IMR-90 (cell line): ENCODE measurements around the gene TRPM6. TPM values are rescaled to one million over a fixed set of nuclear protein-coding genes. Genes with fewer than 3 reads are reported as not detected.

Experiments used
- ATAC-seq: fragments of 200-7000 bp; cut with Tn5 transposase; 2 replicates; pipeline ENCODE4 v1.9.1; 2020; ENCODE audit warnings: low read depth, mild to moderate bottlenecking, moderate library complexity
- BruUV-seq: library from RNA; stranded (reverse); fragments of 400-500 nt; replicated peaks from 2 replicates; lab custom pipeline; 2021; lab: Mats Ljungman, UMichigan
- CTCF ChIA-PET: fragments of 300-600 bp; formaldehyde crosslinking; extraction: SDS; loops from one replicate; lab custom pipeline; 2021; ENCODE audit warnings: antibody characterized with exemption; lab: Yijun Ruan, JAX
- POLR2A ChIA-PET: fragments of 300-600 bp; sonication (Branson Sonifier 250); formaldehyde crosslinking; loops from one replicate; lab custom pipeline; 2022; ENCODE audit warnings: antibody characterized with exemption; ENCODE audit not compliant: unreplicated experiment; lab: Charles Lee
- DNase-seq: peaks from one replicate; pipeline ENCODE4 v3.0.0; 2013
- H2AFZ ChIP-seq: replicated peaks from 2 replicates; pipeline ENCODE3; 2013; ENCODE audit warnings: low read length, mild to moderate bottlenecking; ENCODE audit not compliant: poor library complexity
- H2AK5ac ChIP-seq: 2 replicates; pipeline ENCODE4 v1.6.1; 2013; ENCODE audit warnings: low read depth, low read length, inconsistent platforms
- H2AK9ac ChIP-seq: replicated peaks from 2 replicates; pipeline ENCODE3; 2013; ENCODE audit warnings: mild to moderate bottlenecking, low read depth, low read length, moderate library complexity; ENCODE audit not compliant: poor library complexity
- H2BK120ac ChIP-seq: 2 replicates; pipeline ENCODE4 v1.6.1; 2013; ENCODE audit warnings: low read depth, low read length, inconsistent platforms
- H2BK15ac ChIP-seq: 3 replicates; pipeline ENCODE4 v1.6.1; 2013; ENCODE audit warnings: low read depth, low read length, inconsistent platforms
- H2BK20ac ChIP-seq: 2 replicates; pipeline ENCODE4 v1.6.1; 2013; ENCODE audit warnings: low read depth, mild to moderate bottlenecking, inconsistent platforms, low read length, moderate library complexity
- H2BK5ac ChIP-seq: 2 replicates; pipeline ENCODE4 v1.6.1; 2013; ENCODE audit warnings: mild to moderate bottlenecking, low read depth, low read length, inconsistent platforms; ENCODE audit not compliant: poor library complexity, severe bottlenecking
- H3K14ac ChIP-seq: replicated peaks from 2 replicates; pipeline ENCODE4 v1.6.1; 2013; ENCODE audit warnings: low read depth, low read length, inconsistent platforms
- H3K18ac ChIP-seq: 2 replicates; pipeline ENCODE4 v1.6.1; 2013; ENCODE audit warnings: low read depth, low read length, control low read depth
- H3K23ac ChIP-seq: 2 replicates; pipeline ENCODE4 v1.6.1; 2013; ENCODE audit warnings: low read depth, low read length, inconsistent platforms
- H3K27ac ChIP-seq: 2 replicates; pipeline ENCODE4 v1.5.1; 2013; ENCODE audit warnings: mild to moderate bottlenecking, control low read depth, low read length; ENCODE audit not compliant: insufficient read depth
- H3K27me3 ChIP-seq: 2 replicates; pipeline ENCODE4 v1.6.1; 2013; ENCODE audit warnings: low read length; ENCODE audit not compliant: control insufficient read depth, insufficient read depth
- H3K36me3 ChIP-seq: 2 replicates; pipeline ENCODE4 v1.6.1; 2013; ENCODE audit warnings: low read length, mixed read lengths; ENCODE audit not compliant: control insufficient read depth, insufficient read depth
- H3K4ac ChIP-seq: 2 replicates; pipeline ENCODE4 v1.6.1; 2013; ENCODE audit warnings: low read depth, low read length, inconsistent platforms
- H3K4me1 ChIP-seq: 2 replicates; pipeline ENCODE4 v1.6.1; 2013; ENCODE audit warnings: low read length, mixed read lengths; ENCODE audit not compliant: control insufficient read depth, insufficient read depth
- H3K4me2 ChIP-seq: 2 replicates; pipeline ENCODE4 v1.6.1; 2013; ENCODE audit warnings: low read depth, mild to moderate bottlenecking, control low read depth, low read length, moderate library complexity
- H3K4me3 ChIP-seq: 2 replicates; pipeline ENCODE4 v1.5.1; 2013; ENCODE audit warnings: low read depth, mild to moderate bottlenecking, control low read depth, low read length, moderate library complexity; ENCODE audit not compliant: insufficient read depth
- H3K56ac ChIP-seq: 2 replicates; pipeline ENCODE4 v1.6.1; 2013; ENCODE audit warnings: low read length, inconsistent platforms; ENCODE audit not compliant: insufficient read depth; ENCODE audit errors: extremely low read depth
- H3K79me1 ChIP-seq, 2 experiments: 2 replicates each; pipeline ENCODE4 v1.6.1; 2013; ENCODE audit warnings: low read length in 2 of 2, inconsistent platforms in 1 of 2, low read depth in 1 of 2
- H3K9ac ChIP-seq: 2 replicates; pipeline ENCODE4 v1.6.1; 2013; ENCODE audit warnings: low read depth, low read length, control low read depth
- H3K9me1 ChIP-seq: 2 replicates; pipeline ENCODE4 v1.6.1; 2013; ENCODE audit warnings: low read length, inconsistent platforms; ENCODE audit not compliant: insufficient read depth
- H3K9me3 ChIP-seq: 2 replicates; pipeline ENCODE4 v1.6.1; 2013; ENCODE audit warnings: low read length; ENCODE audit not compliant: control insufficient read depth, insufficient read depth
- H4K20me1 ChIP-seq: 2 replicates; pipeline ENCODE4 v1.6.1; 2013; ENCODE audit warnings: low read length, inconsistent platforms; ENCODE audit not compliant: insufficient read depth
- H4K5ac ChIP-seq: 2 replicates; pipeline ENCODE4 v1.6.1; 2013; ENCODE audit warnings: mild to moderate bottlenecking, low read depth, low read length, control low read depth
- H4K8ac ChIP-seq, 2 experiments: 2 replicates each; pipeline ENCODE4 v1.6.1; 2013; ENCODE audit warnings: low read depth in 2 of 2, low read length in 2 of 2, control low read depth in 1 of 2, inconsistent platforms in 1 of 2
- H4K91ac ChIP-seq: 2 replicates; pipeline ENCODE4 v1.6.1; 2013; ENCODE audit warnings: low read depth, low read length, inconsistent platforms; ENCODE audit not compliant: insufficient read depth
- CTCF ChIP-seq: conservative IDR thresholded peaks from 2 replicates; pipeline ENCODE4 v1.5.1; 2012; ENCODE audit warnings: mild to moderate bottlenecking, low read depth, low read length, improper control_type of control experiment
- MAFK ChIP-seq: IDR thresholded peaks from 2 replicates; pipeline ENCODE4 v1.6.1; 2012; ENCODE audit warnings: low read depth, low read length, improper control_type of control experiment
- USF2 ChIP-seq: fragments of 150-350 bp; IDR thresholded peaks from 2 replicates; pipeline ENCODE4 v1.6.1; 2017; ENCODE audit warnings: mild to moderate bottlenecking, antibody characterized with exemption, low read length, low read depth
- WGBS, 2 experiments: methylation state at CpG; one replicate each; pipeline versions ENCODE4 v1.1.5 to v1.1.7; 2013; ENCODE audit warnings: missing lambda C conversion rate in 2 of 2; ENCODE audit not compliant: insufficient read length in 1 of 2; ENCODE audit errors: extremely low coverage in 2 of 2; 5-methylcytosine and 5-hydroxymethylcytosine counted together
- dilution Hi-C: fragments of 300-500 bp; cut with HindIII; formaldehyde crosslinking; loops from one replicate; pipeline ENCODE4 v1.14.3; 2018; ENCODE audit warnings: low sequenced_read_pairs; ENCODE audit not compliant: unreplicated experiment
- in situ Hi-C: fragments of 300-500 bp; cut with MboI; formaldehyde crosslinking; loops from 3 replicates; pipeline ENCODE4 v1.14.3; 2019; ENCODE audit warnings: low sequenced_read_pairs, inconsistent platforms, mixed read lengths
- intact Hi-C: fragments of 100-400 bp; cut with micrococcal nuclease; formaldehyde crosslinking; loops from 2 replicates; pipeline ENCODE4 v1.10.0; 2022
- polyA plus RNA-seq, 3 experiments: library from polyadenylated mRNA; depleted of rRNA; stranded (reverse); fragments of >200 nt; gene quantifications; 2 replicates each; pipeline ENCODE4 v1.2.3, GENCODE V29; 2012; ENCODE audit warnings: low replicate concordance in 1 of 3
- total RNA-seq: library from RNA; depleted of rRNA; stranded (reverse); fragments of >200 nt; gene quantifications from 2 replicates; pipeline ENCODE4 v1.2.3, GENCODE V29; 2012

TRPM6 gene
- total and polyA plus RNA-seq, 2 of the 4 experiments (the other 2 are of a cell fraction), result under 0.01 to 0.02 TPM

- no peak overlapping the region for H2BK120ac ChIP-seq
- no peaks in the 10 kb centered on the region for H3K9me3 ChIP-seq
- ATAC-seq, result no peak
- no peak overlapping the region for H2BK15ac ChIP-seq
- H2AK9ac ChIP-seq, result no peak overlapping the region
- H2AFZ ChIP-seq, result no peak overlapping the region
- H3K79me1 ChIP-seq, result no peaks in the 10 kb centered on the region
- H4K8ac ChIP-seq, result no peak overlapping the region
- H2AK5ac ChIP-seq, result no peak overlapping the region
- no peaks in the 10 kb centered on the region for H3K36me3 ChIP-seq
- H3K18ac ChIP-seq, result no peak overlapping the region
- no peak overlapping the region for H4K5ac ChIP-seq
- H3K14ac ChIP-seq, result no peak overlapping the region
- no peak overlapping the region for H3K27ac ChIP-seq
- in situ Hi-C loops (no loop called here), dilution Hi-C loops (no loop called here), intact Hi-C loops (no loop called here)
- no peak overlapping the region for H3K4ac ChIP-seq
- peaks cover 2% of the 10 kb centered on the region; the same call in 1 of the 2 replicates for H3K27me3 ChIP-seq
- no TSS peak for BruUV-seq
- TF ChIP-seq MAFK (no peak), CTCF (no peak), USF2 (no peak)
- no peak overlapping the region for H3K4me2 ChIP-seq
- no peaks in the 10 kb centered on the region for H3K4me1 ChIP-seq
- H3K9ac ChIP-seq, result no peak overlapping the region
- H2BK20ac ChIP-seq, result no peak overlapping the region
- H3K23ac ChIP-seq, result no peak overlapping the region
- no peak overlapping the region for H3K56ac ChIP-seq
- H4K20me1 ChIP-seq, result no peaks in the 10 kb centered on the region
- no peak overlapping the region for H4K91ac ChIP-seq
- no peak for DNase-seq
- H3K9me1 ChIP-seq, result no peaks in the 10 kb centered on the region
- ChIA-PET CTCF (no interaction called here), POLR2A (no interaction called here)
- WGBS, 2 experiments, result 51% methylated on average over 5 of the region's 8 CpGs; no CpG with 5 or more reads in 1 of the 2 experiments
- no peak overlapping the region for H2BK5ac ChIP-seq
- H3K4me3 ChIP-seq, result no peak overlapping the region
Measured at GRCh38 chr9:74821636-74822035, 66.1 kb downstream of the TRPM6 start.
